Renal cortex interstitium (tissue), 11 donors: ENCODE data around the gene LRRC36. TPM values are rescaled to one million over a fixed set of nuclear protein-coding genes. Genes with fewer than 3 reads are reported as not detected.

Experiments
- DNase-seq, 11 donors: peaks; one replicate each; pipeline ENCODE4 v3.0.0-alpha.2; 2013; ENCODE audit warnings: low read depth in 9 of 11, low spot score in 4 of 11; ENCODE audit errors: extremely low read depth in 1 of 11
- polyA plus RNA-seq, 3 donors: library from polyadenylated mRNA; unstranded; fragments of 120-200 nt; gene quantifications; one replicate each; pipeline ENCODE4 v1.2.1, GENCODE V29; 2013; ENCODE audit not compliant: insufficient read length in 3 of 3

The LRRC36 gene
- polyA plus RNA-seq, 3 donors: 3.2 to 11.5 (median 4.6) TPM

DNA sequence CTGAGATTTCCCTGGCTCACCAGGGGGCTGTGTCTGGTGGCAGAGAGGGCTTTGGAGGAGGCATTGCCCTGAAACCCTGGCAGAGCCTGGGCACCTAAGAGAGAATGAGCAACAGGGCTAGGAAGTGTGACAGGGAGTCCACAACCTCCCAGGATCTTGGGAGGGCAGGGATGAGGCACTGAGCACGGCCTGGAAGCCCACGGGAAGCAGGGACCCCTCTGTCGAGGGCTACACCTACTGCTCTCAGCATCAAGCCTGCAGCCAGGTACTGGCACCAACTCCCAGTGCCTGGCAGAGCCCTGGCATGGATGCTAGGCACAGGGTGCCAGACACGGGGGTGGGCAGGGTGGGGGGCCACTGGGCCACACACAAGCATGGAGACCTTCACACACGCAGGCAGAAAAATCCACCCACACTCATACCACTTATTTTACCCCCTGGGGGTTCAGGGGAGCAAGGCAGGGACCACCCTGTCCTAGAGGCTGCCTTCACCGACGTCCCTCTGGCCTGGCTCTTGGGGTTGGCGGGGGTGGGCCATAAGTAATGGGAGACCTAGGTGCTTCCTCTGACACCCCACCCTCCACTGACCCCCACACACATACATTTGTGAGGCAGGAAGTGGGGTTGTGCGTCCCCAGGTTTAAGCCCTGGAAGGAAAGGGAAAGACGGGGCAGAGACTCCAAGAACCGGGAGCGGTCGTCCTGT lies 103.3 kb downstream of the LRRC36 start:
- DNase-seq: no peak

DNA sequence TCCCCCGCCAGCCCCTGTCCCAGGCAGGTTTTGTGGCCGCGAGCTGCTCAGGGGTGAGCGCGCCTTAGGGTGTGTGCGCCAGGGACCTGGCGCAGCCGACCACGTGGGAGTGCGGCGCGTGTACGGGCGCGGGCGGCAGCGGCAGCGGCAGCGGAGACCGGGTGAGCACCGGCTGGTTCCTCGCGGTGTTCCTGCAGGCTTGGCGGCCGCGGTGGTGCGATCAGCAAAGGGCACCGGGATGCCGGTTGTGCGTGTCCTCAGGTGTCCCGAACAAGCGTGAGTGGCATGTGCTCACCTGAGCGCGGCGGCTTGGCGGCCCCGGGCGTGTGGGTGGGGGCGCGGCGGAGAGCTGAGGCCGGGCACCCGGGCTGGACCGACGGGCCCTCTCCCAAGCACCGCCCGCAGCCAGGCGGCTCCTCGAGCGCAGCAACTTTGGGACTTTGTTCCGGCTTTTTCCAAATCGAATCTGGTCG lies 103.9 kb downstream of the LRRC36 start:
- peak in 2 of 11 donors; percentile 35 to 36 for DNase-seq

DNA sequence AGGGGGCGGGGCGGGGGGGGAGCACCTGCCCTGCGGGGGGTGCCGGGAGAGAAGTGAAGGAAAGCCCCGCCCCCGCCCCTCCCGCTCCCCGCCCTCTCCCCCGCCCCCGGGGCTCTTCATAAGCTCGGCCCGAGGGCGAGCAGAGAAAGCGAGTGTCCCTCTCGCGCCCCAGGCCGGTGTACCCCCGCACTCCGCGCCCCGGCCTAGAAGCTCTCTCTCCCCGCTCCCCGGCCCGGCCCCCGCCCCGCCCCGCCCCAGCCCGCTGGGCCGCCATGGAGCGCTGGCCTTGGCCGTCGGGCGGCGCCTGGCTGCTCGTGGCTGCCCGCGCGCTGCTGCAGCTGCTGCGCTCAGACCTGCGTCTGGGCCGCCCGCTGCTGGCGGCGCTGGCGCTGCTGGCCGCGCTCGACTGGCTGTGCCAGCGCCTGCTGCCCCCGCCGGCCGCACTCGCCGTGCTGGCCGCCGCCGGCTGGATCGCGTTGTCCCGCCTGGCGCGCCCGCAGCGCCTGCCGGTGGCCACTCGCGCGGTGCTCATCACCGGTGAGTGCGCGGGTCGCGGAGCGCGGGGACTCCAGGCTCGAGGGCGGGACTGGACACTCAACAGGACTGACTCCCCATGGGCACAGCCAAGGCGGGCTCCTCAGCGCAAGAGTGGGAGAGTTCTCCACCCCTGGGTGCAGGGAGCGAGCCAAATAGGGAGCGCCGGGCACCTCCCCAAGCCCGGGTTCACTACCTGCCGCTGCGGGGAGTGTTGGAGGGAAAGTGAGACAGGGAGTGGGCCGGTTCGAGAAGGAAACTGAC lies 104.6 kb downstream of the LRRC36 start, which contains the start of gene HSD11B2:
Gene HSD11B2 (plus strand): TSS at position 145 of the 798 bp plus-strand sequence. CDS start 128 bp downstream, at position 273.
- DNase-seq: peak in 4 of 11 donors; percentile 38 to 49 (median 45)

DNA sequence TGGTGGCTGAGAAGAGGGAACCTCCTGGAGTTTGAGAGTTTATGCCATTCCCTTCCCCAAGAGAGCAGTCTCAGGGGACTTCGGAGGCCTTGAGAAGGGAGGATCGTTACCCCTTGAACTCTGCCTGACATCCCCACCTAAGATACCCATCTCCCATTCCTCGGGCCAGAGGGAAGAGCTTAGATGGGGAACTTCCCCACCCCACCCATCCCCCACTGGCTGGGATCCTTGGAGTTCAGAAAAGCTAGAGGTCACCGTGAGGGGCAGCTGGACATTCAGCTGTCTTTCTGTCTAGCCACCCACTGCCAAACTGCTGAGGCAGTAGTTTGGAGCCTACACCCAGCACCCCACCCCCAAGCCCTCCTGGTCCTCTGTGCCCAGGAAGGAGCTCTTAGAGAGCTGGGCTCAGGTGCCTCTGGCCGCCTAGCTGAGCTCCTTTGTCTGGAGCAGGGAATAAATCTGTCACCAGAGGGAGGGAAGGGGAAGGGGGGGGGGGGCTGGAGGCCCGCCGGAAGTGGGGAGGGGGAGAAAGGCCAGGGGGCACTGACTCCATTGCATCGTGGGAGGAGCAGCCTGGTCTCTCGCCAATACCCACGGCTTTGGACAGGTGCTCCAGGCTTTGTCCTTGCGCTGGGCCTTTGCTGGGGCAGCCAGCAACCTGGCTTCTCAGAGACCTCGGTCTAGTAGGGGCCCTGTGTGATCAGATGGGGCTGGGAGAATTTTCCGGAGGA lies 105.3 kb downstream of the LRRC36 start:
- peak in 4 of 11 donors; percentile 31 to 51 (median 38) for DNase-seq

DNA sequence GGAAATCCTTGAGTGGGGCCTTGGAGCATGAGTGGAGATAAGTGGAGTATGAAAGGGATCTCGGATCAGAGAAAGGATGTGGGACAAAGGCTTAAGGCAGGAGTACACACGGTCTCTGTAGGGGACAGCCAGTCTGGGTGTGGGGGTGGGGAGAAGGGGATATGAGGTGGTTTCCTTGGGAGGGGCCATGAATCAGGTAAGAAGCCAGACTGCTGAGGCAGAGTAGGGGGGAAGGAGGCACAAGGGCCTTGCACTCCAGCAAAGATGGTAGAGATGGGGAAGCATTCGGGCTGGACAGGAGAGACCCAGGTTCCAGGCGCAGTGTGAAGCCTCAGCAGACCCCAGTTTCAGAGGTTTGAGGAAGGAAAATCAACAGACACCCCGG lies 105.9 kb downstream of the LRRC36 start:
- no peak for DNase-seq

DNA sequence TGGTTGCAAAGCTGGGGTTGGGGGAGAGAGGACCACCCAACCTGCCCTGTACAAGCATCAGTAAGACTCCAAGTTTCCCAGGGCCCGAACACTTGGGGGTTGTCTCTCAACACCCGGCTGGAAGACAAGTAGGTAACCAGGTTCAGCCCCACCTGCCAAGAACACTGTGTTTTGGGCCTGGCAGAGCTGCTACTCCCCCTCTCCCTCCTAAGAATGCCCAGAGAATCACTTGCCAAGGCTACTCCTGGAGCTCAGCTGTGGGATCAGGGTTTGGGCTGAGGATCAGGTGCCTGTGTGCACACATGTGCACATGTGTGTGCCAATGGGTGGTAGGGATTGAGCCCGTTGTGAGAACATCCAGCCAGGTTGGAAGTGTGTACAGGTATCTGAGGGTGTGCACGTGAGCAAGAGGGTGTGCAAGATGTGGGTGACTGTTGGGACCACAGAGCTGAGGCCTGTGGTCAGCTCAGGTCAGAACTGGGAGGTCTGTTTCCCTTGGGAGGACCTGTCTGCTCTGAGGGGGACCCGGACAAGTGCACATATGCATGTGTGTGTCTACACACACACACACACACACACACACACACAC lies 106.6 kb downstream of the LRRC36 start:
- DNase-seq: no peak

Other genes with a start within 250 kb of the LRRC36 start
- 10 to 100 TPM; 23.9 to 28.2 (median 25.0) TPM for gene PHAF1, start 216.9 kb upstream of the LRRC36 start, polyA plus RNA-seq
- 10 to 100 TPM in 1 of 3 donors, 1 to 10 TPM in 2; 8.9 to 12.1 (median 9.8) TPM for gene B3GNT9, start 175.8 kb upstream of the LRRC36 start, polyA plus RNA-seq
- gene TRADD, start 166.9 kb upstream of the LRRC36 start, polyA plus RNA-seq: 1 to 10 TPM; 3.6 to 6.9 (median 4.8) TPM
- gene FBXL8, start 166.9 kb upstream of the LRRC36 start, polyA plus RNA-seq: 1 to 10 TPM; 1.2 to 2.8 (median 1.9) TPM
- gene HSF4, start 162.1 kb upstream of the LRRC36 start, polyA plus RNA-seq: 1 to 10 TPM; 1.6 to 3.8 (median 1.8) TPM
- gene NOL3, start 156.3 kb upstream of the LRRC36 start, polyA plus RNA-seq: 1 to 10 TPM; 4.9 to 7.6 (median 6.1) TPM
- 10 to 100 TPM; 37.9 to 60.3 (median 41.5) TPM for gene MATCAP1, start 142.9 kb upstream of the LRRC36 start, polyA plus RNA-seq
- gene EXOC3L1, start 136.7 kb upstream of the LRRC36 start, polyA plus RNA-seq: 1 to 10 TPM; 4.3 to 6.3 (median 6.1) TPM
- 10 to 100 TPM; 50.9 to 67.2 (median 59.5) TPM for gene E2F4, start 134.7 kb upstream of the LRRC36 start, polyA plus RNA-seq
- 1 to 10 TPM; 3.6 to 6.5 (median 5.6) TPM for gene ELMO3, start 127.7 kb upstream of the LRRC36 start, polyA plus RNA-seq
- 10 to 100 TPM; 34.2 to 48.7 (median 45.8) TPM for gene TMEM208, start 99.7 kb upstream of the LRRC36 start, polyA plus RNA-seq
- 10 to 100 TPM; 34.4 to 47.7 (median 46.9) TPM for gene FHOD1, start 79.3 kb upstream of the LRRC36 start, polyA plus RNA-seq
- 1 to 10 TPM; 3.4 to 5.5 (median 3.9) TPM for gene SLC9A5, start 77.8 kb upstream of the LRRC36 start, polyA plus RNA-seq
- 10 to 100 TPM; 13.0 to 17.1 (median 13.1) TPM for gene PLEKHG4, start 47.3 kb upstream of the LRRC36 start, polyA plus RNA-seq
- 1 to 10 TPM; 1.2 to 2.4 (median 1.4) TPM for gene KCTD19, start 74 bp upstream of the LRRC36 start, polyA plus RNA-seq
- 10 to 100 TPM; 52.5 to 62.1 (median 55.9) TPM for gene TPPP3, start 66.7 kb downstream of the LRRC36 start, polyA plus RNA-seq
- 10 to 100 TPM in 2 of 3 donors, 1 to 10 TPM in 1; 9.6 to 18.0 (median 12.9) TPM for gene ZDHHC1, start 89.7 kb downstream of the LRRC36 start, polyA plus RNA-seq
- gene HSD11B2, start 104.3 kb downstream of the LRRC36 start, polyA plus RNA-seq: 10 to 100 TPM; 35.1 to 64.6 (median 42.7) TPM
- 10 to 100 TPM; 84.1 to 99.9 (median 90.5) TPM for gene ATP6V0D1, start 154.3 kb downstream of the LRRC36 start, polyA plus RNA-seq
- gene AGRP, start 156.7 kb downstream of the LRRC36 start, polyA plus RNA-seq: under 1 TPM in 1 of 3 donors, not detected in 2; 0.53 TPM
- 100 to 1,000 TPM; 101 to 155 (median 126) TPM for gene RIPOR1, start 202.0 kb downstream of the LRRC36 start, polyA plus RNA-seq
- 10 to 100 TPM; 72.5 to 88.2 (median 81.4) TPM for gene CTCF, start 235.7 kb downstream of the LRRC36 start, polyA plus RNA-seq